Prostate gland (tissue), 2 donors: ENCODE results near the gene RARB. TPM values are rescaled to one million over a fixed set of nuclear protein-coding genes. Genes with fewer than 3 reads are reported as not detected.

Source experiments
- DNase-seq: peaks from one replicate; pipeline ENCODE4 v3.0.0-alpha.2; 2019; ENCODE audit warnings: low spot score
- H3K27ac ChIP-seq, 2 donors: fragments of 200-600 bp; sonication (generic); 2 replicates each; pipeline ENCODE4 v1.5.1; 2017 to 2019
- H3K27me3 ChIP-seq: fragments of 200-600 bp; sonication (generic); replicated peaks from 2 replicates; pipeline ENCODE4 v1.5.1; 2019; ENCODE audit not compliant: insufficient read depth
- H3K36me3 ChIP-seq, 2 donors: fragments of 200-600 bp; sonication (generic); 1 replicate in 1 of 2; 2 replicates in 1 of 2; pipeline versions ENCODE4 v1.5.1 to v1.8.1; 2017 to 2019
- H3K4me1 ChIP-seq: fragments of 200-600 bp; sonication (generic); replicated peaks from 2 replicates; pipeline ENCODE4 v1.5.1; 2019
- H3K4me3 ChIP-seq, 2 donors: fragments of 200-600 bp; sonication (generic); 2 replicates each; pipeline ENCODE4 v1.5.1; 2017 to 2019
- H3K9me3 ChIP-seq: fragments of 200-600 bp; sonication (generic); 2 replicates; pipeline ENCODE4 v1.5.1; 2017
- CTCF ChIP-seq, 4 experiments: fragments of 200-600 bp in 2 of 4; fragments of 450-650 bp in 2 of 4; sonication (generic) in 2 of 4; IDR thresholded peaks; 1 replicate in 3 of 4; 2 replicates in 1 of 4; pipeline ENCODE4 v1.5.1; 2016 to 2019; ENCODE audit warnings: antibody characterized with exemption in 4 of 4, mild to moderate bottlenecking in 2 of 4, moderate library complexity in 2 of 4
- POLR2A ChIP-seq: fragments of 450-650 bp; IDR thresholded peaks from one replicate; pipeline ENCODE4 v1.6.1; 2016; ENCODE audit warnings: antibody characterized with exemption, mild to moderate bottlenecking
- POLR2AphosphoS5 ChIP-seq: sonication (generic); formaldehyde crosslinking; IDR thresholded peaks from one replicate; pipeline ENCODE4 v1.6.1; 2017; ENCODE audit warnings: antibody characterized with exemption
- WGBS: methylation state at CpG from one replicate; pipeline ENCODE4 v1.1.5; 2018; 5-methylcytosine and 5-hydroxymethylcytosine counted together
- intact Hi-C: fragments of 100-400 bp; cut with DNase I; formaldehyde crosslinking; loops from one replicate; pipeline ENCODE4 v1.14.2; 2022
- total RNA-seq, 2 donors: library from RNA; depleted of rRNA; stranded (reverse); fragments of >200 nt; gene quantifications; one replicate each; pipeline ENCODE4 v1.1.0, GENCODE V29; 2016

Gene RARB
- total RNA-seq, 2 donors from 2014 or later, result 4.4 to 17.2 TPM

GRCh38 chr3:25567388-25567787 lies 139.3 kb downstream of the RARB start:
- Histone ChIP-seq H3K9me3 (no peaks in the 10 kb centered on the region), H3K27ac (no peak overlapping the region), H3K36me3 (no peaks in the 10 kb centered on the region), H3K4me1 (no peaks in the 10 kb centered on the region), H3K4me3 (no peak overlapping the region), H3K27me3 (no peaks in the 10 kb centered on the region)
- no peak for DNase-seq
- intact Hi-C loops, result no loop called here
- TF ChIP-seq POLR2AphosphoS5 (no peak), CTCF (IDR thresholded peaks at IDR 0.05) (no peak), POLR2A (no peak)
- 94% methylated on average over 10 of the region's 10 CpGs for WGBS

GRCh38 chr3:25567806-25568524 lies 139.9 kb downstream of the RARB start:
- TF ChIP-seq POLR2A, result no peak
- TF ChIP-seq CTCF (IDR thresholded peaks at IDR 0.05), result no peak
- TF ChIP-seq POLR2AphosphoS5, result no peak
- Histone ChIP-seq H3K27me3 (no peaks in the 10 kb centered on the region), H3K4me1 (no peaks in the 10 kb centered on the region), H3K9me3 (no peaks in the 10 kb centered on the region), H3K36me3 (no peaks in the 10 kb centered on the region), H3K4me3 (no peak overlapping the region), H3K27ac (no peak overlapping the region)
- WGBS, result 95% methylated on average over 14 of the region's 14 CpGs
- no peak for DNase-seq
- intact Hi-C loops, result no loop called here

- Histone ChIP-seq H3K27ac (no peak overlapping the region), H3K4me1 (no peaks in the 10 kb centered on the region), H3K36me3 (no peaks in the 10 kb centered on the region), H3K27me3 (no peaks in the 10 kb centered on the region), H3K9me3 (no peaks in the 10 kb centered on the region), H3K4me3 (no peak overlapping the region)
- intact Hi-C loops, result no loop called here
- no peak for DNase-seq
- TF ChIP-seq POLR2AphosphoS5, result no peak
- TF ChIP-seq POLR2A, result no peak
- no peak for TF ChIP-seq CTCF (IDR thresholded peaks at IDR 0.05)
- 87% methylated on average over 10 of the region's 10 CpGs for WGBS
Measured at GRCh38 chr3:25568525-25569078, 140.5 kb downstream of the RARB start.

- Histone ChIP-seq H3K4me1 (no peaks in the 10 kb centered on the region), H3K27ac (no peak overlapping the region), H3K4me3 (no peak overlapping the region), H3K27me3 (no peaks in the 10 kb centered on the region), H3K9me3 (no peaks in the 10 kb centered on the region), H3K36me3 (no peaks in the 10 kb centered on the region)
- TF ChIP-seq CTCF (IDR thresholded peaks at IDR 0.05) (no peak), POLR2A (no peak), POLR2AphosphoS5 (no peak)
- intact Hi-C loops, result loop anchor here (5.0 to 10.0 kb wide), 2 partner anchors 56 to 144 kb away; partner anchors contain the start of gene RARB
- DNase-seq, result no peak
- WGBS, result 96% methylated on average over 6 of the region's 6 CpGs
Measured at GRCh38 chr3:25571285-25571684, 143.2 kb downstream of the RARB start.

GRCh38 chr3:25572336-25572735 lies 144.3 kb downstream of the RARB start:
- intact Hi-C loops, result loop anchor here (5.0 to 10.0 kb wide), 2 partner anchors 58 to 145 kb away; partner anchors contain the start of gene RARB
- Histone ChIP-seq H3K27me3 (no peaks in the 10 kb centered on the region), H3K4me1 (no peaks in the 10 kb centered on the region), H3K36me3 (no peaks in the 10 kb centered on the region), H3K9me3 (no peaks in the 10 kb centered on the region), H3K4me3 (no peak overlapping the region), H3K27ac (no peak overlapping the region)
- WGBS, result 96% methylated on average over 3 of the region's 3 CpGs
- no peak for DNase-seq
- TF ChIP-seq CTCF (IDR thresholded peaks at IDR 0.05), result no peak
- no peak for TF ChIP-seq POLR2A
- TF ChIP-seq POLR2AphosphoS5, result no peak
